ENCODE measurements around the gene ATP11A.

ATP11A gene

GRCh38 chr13:112689303-112690245 is at the start of gene ATP11A:
Gene ATP11A, plus strand, starts transcription at chr13:112690038. Its CDS starts 379 bp downstream, at chr13:112690417.
- peak; percentile 70 for DNase-seq

- DNase-seq, result no peak
Observed at GRCh38 chr13:112641456-112642089, 48.3 kb upstream of the ATP11A start.

GRCh38 chr13:112642090-112642460 is 47.8 kb upstream of the ATP11A start:
- DNase-seq, result no peak

GRCh38 chr13:112643759-112644459 is 45.9 kb upstream of the ATP11A start:
- no peak for DNase-seq

GRCh38 chr13:112645327-112645914 is 44.4 kb upstream of the ATP11A start:
- DNase-seq, result no peak

- DNase-seq, result no peak
Observed at GRCh38 chr13:112647256-112647655, 42.6 kb upstream of the ATP11A start.

- DNase-seq, result no peak
Observed at GRCh38 chr13:112648101-112648500, 41.7 kb upstream of the ATP11A start.

GRCh38 chr13:112648966-112649690 is 40.7 kb upstream of the ATP11A start:
- DNase-seq, result no peak

- no peak for DNase-seq
Observed at GRCh38 chr13:112651311-112651710, 38.5 kb upstream of the ATP11A start.

- no peak for DNase-seq
Observed at GRCh38 chr13:112651750-112652511, 37.9 kb upstream of the ATP11A start.

GRCh38 chr13:112652512-112653070 is 37.2 kb upstream of the ATP11A start:
- DNase-seq, result no peak

- no peak for DNase-seq
Observed at GRCh38 chr13:112653071-112653470, 36.8 kb upstream of the ATP11A start.

- DNase-seq, result no peak
Observed at GRCh38 chr13:112655913-112656312, 33.9 kb upstream of the ATP11A start.

GRCh38 chr13:112657850-112658445 is 31.9 kb upstream of the ATP11A start:
- no peak for DNase-seq

- no peak for DNase-seq
Observed at GRCh38 chr13:112658808-112659207, 31.0 kb upstream of the ATP11A start.

- no peak for DNase-seq
Observed at GRCh38 chr13:112661291-112661690, 28.5 kb upstream of the ATP11A start.

- DNase-seq, result no peak
Observed at GRCh38 chr13:112664501-112665203, 25.2 kb upstream of the ATP11A start.

- no peak for DNase-seq
Observed at GRCh38 chr13:112668924-112669323, 20.9 kb upstream of the ATP11A start.

- no peak for DNase-seq
Observed at GRCh38 chr13:112669881-112670499, 19.8 kb upstream of the ATP11A start.

- DNase-seq, result no peak
Observed at GRCh38 chr13:112670864-112671263, 19.0 kb upstream of the ATP11A start.
